ENCODE data around the gene METTL21A.

The METTL21A gene

DNA sequence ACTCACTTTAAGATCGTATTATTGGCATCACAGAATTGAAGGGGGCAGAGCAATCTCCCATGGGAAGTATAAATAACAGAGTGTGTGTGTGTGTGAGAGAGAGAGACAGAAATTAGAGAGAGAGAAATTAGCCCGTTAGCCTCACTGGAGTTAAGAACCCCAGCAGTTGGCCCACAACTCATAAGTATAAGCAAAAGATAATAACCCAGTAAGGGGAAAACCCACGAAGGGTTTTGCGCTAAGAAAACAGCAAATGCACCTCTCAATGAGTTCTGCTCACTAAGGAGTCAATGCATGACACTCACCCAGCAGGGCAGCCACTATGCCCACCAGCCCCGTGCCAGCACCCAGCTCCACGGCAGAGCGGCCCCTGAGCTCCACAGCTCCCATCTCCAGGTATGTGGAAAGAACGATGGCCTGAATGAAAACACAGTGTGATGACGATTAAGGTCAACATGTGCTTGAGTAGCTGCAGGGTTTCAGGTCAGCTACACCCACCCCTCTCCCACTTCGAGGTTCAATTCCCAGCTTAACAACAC lies 3.6 kb downstream of the METTL21A start:
- no peak for DNase-seq

DNA sequence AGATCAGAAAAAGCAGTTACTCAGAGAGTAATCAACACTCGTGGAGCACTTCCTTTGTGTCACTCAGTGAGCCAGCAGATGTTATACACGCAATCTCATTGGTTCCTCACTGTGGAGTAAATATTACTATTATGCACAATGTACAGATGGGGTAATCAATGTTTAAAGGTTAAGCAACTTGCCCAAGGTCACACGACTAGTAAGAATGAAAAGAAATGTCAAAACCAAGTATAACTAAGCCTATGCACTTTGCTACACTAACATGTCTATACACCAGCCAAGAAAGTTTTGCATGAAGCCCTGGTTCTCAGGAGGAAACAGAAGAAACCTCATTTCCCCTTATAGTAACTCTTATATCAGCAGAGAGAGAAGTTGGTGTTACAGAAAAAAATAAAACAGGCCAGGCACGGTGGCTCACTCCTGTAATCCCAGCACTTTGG lies 5.4 kb downstream of the METTL21A start:
- DNase-seq, result no peak

DNA sequence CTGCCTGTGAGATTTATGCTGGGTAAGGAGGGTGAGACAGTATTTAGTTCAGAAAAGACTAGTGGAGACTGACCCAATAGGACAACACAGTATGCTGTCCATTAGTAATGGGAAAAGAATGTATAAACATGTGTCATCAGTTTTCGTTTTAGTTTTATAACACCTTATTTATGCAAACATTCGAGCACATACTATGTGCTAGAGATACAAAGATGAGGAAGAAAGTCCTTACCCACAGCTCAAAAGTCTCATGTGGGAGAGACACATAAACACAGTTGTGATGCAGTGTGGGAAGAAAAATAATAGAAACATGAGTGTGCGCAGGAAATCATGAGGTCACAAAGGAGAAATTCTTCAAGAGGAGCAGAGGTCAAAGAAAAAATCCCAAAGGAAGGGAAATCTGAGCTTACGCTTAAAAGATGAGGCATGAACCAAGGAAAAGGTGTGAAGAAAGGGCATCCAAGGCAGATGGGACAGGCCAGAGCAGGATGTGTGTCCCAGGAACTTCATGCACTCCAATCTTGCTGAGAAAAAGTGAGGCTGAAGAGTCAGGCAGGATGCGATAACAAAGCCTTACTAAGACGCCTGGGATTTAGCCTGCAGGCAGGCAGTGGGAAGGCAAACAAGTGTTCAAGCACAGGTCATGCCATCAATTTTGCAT lies 8.1 kb downstream of the METTL21A start:
- DNase-seq, result no peak

DNA sequence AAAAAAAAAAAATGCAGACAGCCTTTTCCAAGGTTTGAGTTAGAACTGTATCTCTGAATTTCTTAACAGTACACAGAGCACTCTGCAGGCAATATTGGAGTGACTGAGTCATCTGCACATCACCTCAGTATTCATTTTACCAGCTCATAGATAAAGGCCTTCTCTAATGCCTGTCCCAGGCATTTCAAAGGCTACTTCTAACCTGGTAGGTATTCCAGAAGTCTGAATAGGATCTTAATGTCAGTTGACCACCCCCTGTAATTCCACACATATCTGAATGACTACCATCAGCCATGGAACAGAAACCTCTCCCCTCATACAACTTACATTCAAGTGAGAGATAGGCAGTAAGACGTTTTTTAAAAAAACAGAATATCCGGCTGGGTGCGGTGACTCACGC lies 9.0 kb downstream of the METTL21A start:
- DNase-seq, result no peak

DNA sequence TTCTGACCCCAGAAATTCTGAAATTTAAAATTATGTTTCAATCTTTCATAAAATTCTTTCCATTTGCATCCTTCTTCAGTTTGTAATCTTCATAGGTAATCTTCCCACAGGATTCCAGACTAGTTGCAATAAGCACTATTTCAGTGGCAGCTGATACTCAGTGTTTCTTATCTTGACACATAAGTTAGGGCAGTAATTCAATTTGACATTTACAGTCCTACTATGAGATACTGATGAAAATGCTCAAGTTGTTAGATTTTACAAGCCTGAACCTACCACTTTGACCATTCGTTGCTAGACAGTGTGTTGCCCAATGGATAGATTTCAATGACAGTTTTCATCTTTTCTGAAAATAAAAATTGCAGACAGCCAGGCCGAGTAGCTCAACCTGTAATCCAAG lies 10.4 kb downstream of the METTL21A start:
- DNase-seq, result no peak

DNA sequence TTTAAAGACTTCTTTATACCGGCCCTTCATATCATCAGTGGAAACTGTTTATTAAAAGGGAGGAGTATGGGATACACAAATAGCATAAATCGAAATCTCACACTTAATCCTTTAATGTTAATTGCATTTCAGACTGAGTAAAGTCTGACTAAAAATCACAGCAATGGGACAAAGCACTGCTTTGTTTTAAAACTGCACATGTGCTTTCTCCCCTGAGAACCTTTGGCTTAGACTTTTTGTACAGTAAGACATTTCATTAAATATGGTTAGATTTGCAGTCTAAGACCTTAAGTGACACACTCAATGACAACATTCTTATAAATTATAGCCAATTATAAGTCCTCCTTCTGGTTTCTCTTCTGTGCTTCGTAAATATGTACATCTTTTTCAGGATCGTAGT lies 12.5 kb downstream of the METTL21A start:
- no peak for DNase-seq

GRCh38 chr2:207606829-207607228 lies 18.4 kb downstream of the METTL21A start:
- no peak for DNase-seq

DNA sequence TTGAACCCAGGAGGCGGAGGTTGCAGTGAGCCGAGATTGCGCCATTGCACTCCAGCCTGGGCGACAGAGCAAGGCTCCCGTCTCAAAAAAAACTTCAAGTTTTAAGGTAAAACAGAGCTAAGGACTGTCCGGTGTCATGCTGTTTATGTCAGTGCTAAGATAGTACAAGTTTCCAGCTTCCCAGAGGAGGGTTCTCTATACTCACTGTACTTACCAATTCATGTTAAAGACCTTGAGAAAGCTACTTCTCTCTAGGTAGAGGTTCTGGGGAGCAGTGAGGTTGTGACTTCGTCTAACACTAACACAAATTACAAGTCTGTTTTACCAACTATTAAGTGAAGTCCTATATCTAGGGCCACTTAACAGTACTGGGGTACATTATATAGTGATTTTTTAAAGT lies 18.8 kb downstream of the METTL21A start:
- DNase-seq, result no peak

DNA sequence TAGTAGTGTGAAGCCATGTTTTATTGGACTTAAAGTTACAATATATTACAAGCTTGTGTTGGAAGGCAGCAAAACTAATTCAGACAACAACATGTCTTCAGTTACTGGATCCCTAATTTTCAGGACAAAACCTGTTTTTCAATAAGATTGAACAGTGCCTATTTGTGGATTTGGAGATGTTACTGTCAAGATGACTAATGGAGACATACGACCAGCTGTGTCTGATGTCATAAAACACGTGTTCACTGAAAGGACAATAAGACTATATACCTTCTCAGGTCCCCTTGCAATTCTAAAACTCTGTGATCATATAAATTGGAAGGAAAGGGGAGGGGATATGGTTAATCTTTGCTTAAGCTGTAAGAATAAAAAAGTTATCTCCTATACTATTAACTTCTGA lies 21.7 kb downstream of the METTL21A start:
- no peak for DNase-seq

- DNase-seq, result no peak
Measured at GRCh38 chr2:207601774-207602173, 23.4 kb downstream of the METTL21A start.

GRCh38 chr2:207600231-207600630 lies 25.0 kb downstream of the METTL21A start:
- DNase-seq, result no peak

DNA sequence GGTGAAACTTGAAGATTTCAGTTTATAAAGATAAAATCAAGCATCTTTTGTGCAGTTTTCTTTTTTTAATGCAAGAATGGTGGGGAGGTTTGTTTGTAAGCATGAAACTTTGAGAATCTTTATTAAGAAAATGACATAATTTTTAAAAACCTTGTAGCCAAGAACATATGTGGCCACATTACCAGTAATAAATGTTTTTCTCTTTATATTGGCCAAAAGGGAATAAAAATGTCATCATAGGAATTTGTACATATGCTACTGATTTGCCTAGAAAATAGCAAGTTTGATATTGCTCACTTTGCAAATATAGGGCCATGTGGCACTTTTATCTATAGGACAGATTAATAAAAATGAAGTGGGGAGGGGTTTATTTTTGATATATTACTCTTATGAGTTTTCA lies 25.6 kb downstream of the METTL21A start:
- DNase-seq, result no peak

DNA sequence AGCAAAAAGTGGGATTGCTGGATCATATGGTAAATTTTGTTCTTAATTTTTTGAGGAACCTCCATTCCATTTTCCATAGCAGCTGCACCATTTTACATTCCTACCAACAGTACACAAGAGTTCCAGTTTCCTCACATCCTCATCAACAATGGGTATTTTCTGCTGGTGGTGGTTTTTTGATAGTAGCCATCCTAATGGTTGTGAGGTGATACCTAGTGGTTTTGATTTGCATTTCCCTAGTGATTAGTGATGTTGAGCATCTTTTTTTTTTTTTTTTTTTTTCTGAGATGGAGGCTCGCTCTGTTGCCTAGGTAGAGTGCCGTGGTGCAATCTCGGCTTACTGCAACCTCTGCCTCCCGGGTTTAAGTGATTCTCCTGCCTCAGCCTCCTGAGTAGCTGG lies 30.5 kb downstream of the METTL21A start:
- no peak for DNase-seq

- DNase-seq, result no peak
Measured at GRCh38 chr2:207594264-207594663, 30.9 kb downstream of the METTL21A start.

GRCh38 chr2:207593277-207593676 lies 31.9 kb downstream of the METTL21A start:
- no peak for DNase-seq

DNA sequence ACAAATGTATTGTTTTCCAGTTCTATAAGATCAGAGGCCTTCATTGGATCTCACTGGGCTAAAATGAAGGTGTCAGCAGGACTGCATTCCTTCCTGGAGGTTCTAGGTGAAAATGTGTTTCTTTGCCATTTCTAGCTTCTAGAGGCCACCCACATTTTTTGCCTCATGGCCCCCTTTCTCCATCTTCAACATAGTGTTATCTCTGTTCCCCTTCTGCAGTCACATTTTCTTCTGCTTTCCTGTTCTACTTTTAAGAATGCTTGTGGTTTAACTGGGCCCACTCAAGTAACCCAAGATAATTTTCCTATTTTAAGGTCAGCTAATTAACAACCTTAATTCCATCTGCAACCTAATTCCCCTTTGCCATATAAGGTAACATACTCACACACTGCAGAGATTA lies 36.1 kb downstream of the METTL21A start:
- DNase-seq, result no peak

DNA sequence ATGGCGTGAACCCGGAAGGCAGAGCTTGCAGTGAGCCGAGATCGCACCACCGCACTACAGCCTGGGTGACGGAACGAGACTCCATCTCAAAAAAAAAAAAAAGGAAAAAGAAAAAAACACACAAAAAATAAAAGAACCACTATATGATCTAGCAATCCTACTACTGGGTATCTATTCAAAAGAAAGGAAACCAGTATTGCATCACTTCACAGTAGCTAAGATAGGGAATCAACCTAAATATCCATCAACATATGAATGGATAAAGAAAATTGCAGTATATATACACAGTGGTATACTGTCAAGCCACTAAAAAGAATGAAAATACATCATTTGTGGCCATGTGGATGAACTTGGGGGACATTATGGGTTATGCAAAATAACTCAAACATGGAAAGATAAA lies 37.9 kb downstream of the METTL21A start:
- DNase-seq, result no peak

GRCh38 chr2:207584952-207585351 lies 40.2 kb downstream of the METTL21A start:
- DNase-seq, result no peak

DNA sequence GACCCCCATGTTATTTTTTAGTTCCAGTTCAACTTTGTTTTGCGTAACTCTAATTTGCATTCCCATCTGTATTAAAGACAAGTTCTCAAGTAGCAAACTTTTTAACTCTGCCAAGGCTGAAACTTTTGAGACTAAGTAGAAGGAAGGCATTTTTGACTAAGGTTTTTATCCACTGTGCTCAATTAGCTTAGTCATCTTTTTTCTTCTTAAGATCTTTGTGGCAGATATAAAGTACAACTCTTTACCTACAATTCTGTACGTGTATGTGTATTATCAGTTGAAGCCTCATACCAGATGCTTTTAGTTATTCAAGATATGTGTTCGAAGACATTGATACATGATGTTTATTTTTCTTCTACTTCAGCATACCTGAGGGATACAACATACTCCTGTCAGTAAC lies 53.8 kb downstream of the METTL21A start:
- DNase-seq, result no peak

GRCh38 chr2:207567671-207568070 lies 57.5 kb downstream of the METTL21A start:
- no peak for DNase-seq

- DNase-seq, result no peak
Measured at GRCh38 chr2:207565736-207566500, 59.3 kb downstream of the METTL21A start.
